OCI-LY3 (cell line): ENCODE results near the gene HTR7.
A peak's percentile ranks its signal among the peaks of the same experiment; 100 is the strongest.

ENCODE experiments used
- H2AFZ ChIP-seq: fragments of 200-600, 300-600 bp; shearing (Covaris generic); 2 replicates; pipeline ENCODE4 v1.6.0; 2014; ENCODE audit warnings: antibody characterized with exemption, low read depth, low read length
- H3K27ac ChIP-seq: fragments of 200-600, 300-600 bp; sonication (generic); 2 replicates; pipeline ENCODE4 v1.5.1; 2014; ENCODE audit warnings: mild to moderate bottlenecking, low read length, moderate library complexity, mixed read lengths
- H3K27me3 ChIP-seq: fragments of 200-600, 300-600 bp; sonication (generic); 2 replicates; pipeline ENCODE4 v1.6.1; 2014; ENCODE audit warnings: low read depth, low read length, mixed read lengths
- H3K36me3 ChIP-seq: fragments of 200-600, 300-600 bp; sonication (generic); replicated peaks from 2 replicates; pipeline ENCODE3; 2014; ENCODE audit warnings: low read depth, low read length, mixed read lengths
- H3K4me1 ChIP-seq: fragments of 300-600, 200-600 bp; sonication (generic); 2 replicates; pipeline ENCODE4 v1.6.1; 2014; ENCODE audit warnings: low read length, mixed read lengths
- H3K4me2 ChIP-seq: fragments of 200-600, 300-600 bp; sonication (generic); 2 replicates; pipeline ENCODE4 v1.6.1; 2014; ENCODE audit warnings: low read length, mixed read lengths
- H3K4me3 ChIP-seq: fragments of 300-600, 200-600 bp; sonication (generic); 2 replicates; pipeline ENCODE4 v1.5.1; 2014; ENCODE audit warnings: antibody characterized with exemption, mild to moderate bottlenecking, low read length, moderate library complexity
- H3K79me2 ChIP-seq: fragments of 300-600, 200-600 bp; shearing (Covaris generic); 2 replicates; pipeline ENCODE4 v1.6.1; 2014; ENCODE audit warnings: mild to moderate bottlenecking, low read length, mixed read lengths
- H3K9ac ChIP-seq: fragments of 300-600, 200-600 bp; shearing (Covaris generic); 2 replicates; pipeline ENCODE4 v1.6.0; 2014; ENCODE audit warnings: mild to moderate bottlenecking, low read length, moderate library complexity
- H3K9me3 ChIP-seq: fragments of 200-600, 300-600 bp; shearing (Covaris generic); 2 replicates; pipeline ENCODE4 v1.6.1; 2014; ENCODE audit warnings: low read length, mixed read lengths; ENCODE audit not compliant: insufficient read depth
- H4K20me1 ChIP-seq: fragments of 200-600, 300-600 bp; sonication (generic); 2 replicates; pipeline ENCODE4 v1.6.1; 2016; ENCODE audit warnings: low read length, mixed read lengths; ENCODE audit not compliant: insufficient read depth
- CTCF ChIP-seq: fragments of 200-600, 300-600 bp; sonication (generic); IDR thresholded peaks from 2 replicates; pipeline ENCODE4 v1.5.1; 2014; ENCODE audit warnings: antibody characterized with exemption, low read length, low read depth
- EZH2phosphoT487 ChIP-seq: fragments of 200-600 bp; shearing (Covaris generic); IDR thresholded peaks from 2 replicates; pipeline ENCODE4 v1.6.1; 2018; ENCODE audit warnings: antibody characterized with exemption, mixed run types, low read depth

HTR7 gene

GRCh38 chr10:90859321-90859751, 1.5 kb upstream of the HTR7 start:
- H4K20me1 ChIP-seq: no peaks in the 10 kb centered on the region
- no peak overlapping the region for H3K27ac ChIP-seq
- H2AFZ ChIP-seq: no peak overlapping the region
- H3K4me2 ChIP-seq: no peak overlapping the region
- TF ChIP-seq EZH2phosphoT487 (no peak), CTCF (no peak)
- no peaks in the 10 kb centered on the region for H3K79me2 ChIP-seq
- H3K4me3 ChIP-seq: no peak overlapping the region
- H3K27me3 ChIP-seq: peaks cover 20% of the 10 kb centered on the region
- H3K9ac ChIP-seq: no peak overlapping the region
- H3K9me3 ChIP-seq: no peaks in the 10 kb centered on the region
- no peaks in the 10 kb centered on the region for H3K36me3 ChIP-seq
- 0 out of 2 replicates have a peak, but pooled peaks cover 5% of the 10 kb centered on the region for H3K4me1 ChIP-seq

GRCh38 chr10:90858461-90858968, 676 bp upstream of the HTR7 start:
- Histone ChIP-seq H4K20me1 (no peaks in the 10 kb centered on the region), H3K36me3 (no peaks in the 10 kb centered on the region), H3K4me2 (peak overlapping the region; percentile 79), H3K27ac (no peak overlapping the region), H3K79me2 (no peaks in the 10 kb centered on the region), H3K9me3 (no peaks in the 10 kb centered on the region), H3K27me3 (peaks cover 16% of the 10 kb centered on the region), H2AFZ (peak overlapping the region; percentile 77; the same call in 1 of the 2 replicates), H3K9ac (peak overlapping the region; percentile 56; the same call in 1 of the 2 replicates), H3K4me1 (0 out of 2 replicates have a peak, but pooled peaks cover 5% of the 10 kb centered on the region), H3K4me3 (peak overlapping the region; percentile 87)
- TF ChIP-seq CTCF (no peak), EZH2phosphoT487 (no peak)

GRCh38 chr10:90856964-90857634, 740 bp downstream of the HTR7 start:
- Histone ChIP-seq H3K4me2 (peak overlapping the region; percentile 54), H3K27ac (no peak overlapping the region), H2AFZ (no peak overlapping the region), H3K9me3 (no peaks in the 10 kb centered on the region), H3K4me1 (0 out of 2 replicates have a peak, but pooled peaks cover 5% of the 10 kb centered on the region), H3K27me3 (peaks cover 11% of the 10 kb centered on the region; the same call in 1 of the 2 replicates), H3K79me2 (no peaks in the 10 kb centered on the region), H3K36me3 (no peaks in the 10 kb centered on the region), H4K20me1 (no peaks in the 10 kb centered on the region), H3K9ac (no peak overlapping the region), H3K4me3 (peak overlapping the region; percentile 87)
- TF ChIP-seq EZH2phosphoT487 (no peak), CTCF (no peak)

GRCh38 chr10:90856261-90856660, 1.6 kb downstream of the HTR7 start:
- Histone ChIP-seq H3K4me3 (no peak overlapping the region), H3K79me2 (no peaks in the 10 kb centered on the region), H3K4me1 (0 out of 2 replicates have a peak, but pooled peaks cover 5% of the 10 kb centered on the region), H4K20me1 (no peaks in the 10 kb centered on the region), H2AFZ (no peak overlapping the region), H3K9ac (no peak overlapping the region), H3K9me3 (no peaks in the 10 kb centered on the region), H3K27ac (no peak overlapping the region), H3K36me3 (no peaks in the 10 kb centered on the region), H3K27me3 (peaks cover 11% of the 10 kb centered on the region; the same call in 1 of the 2 replicates), H3K4me2 (no peak overlapping the region)
- TF ChIP-seq EZH2phosphoT487: no peak
- no peak for TF ChIP-seq CTCF
